ENCODE results near the gene HSF5.

GRCh38 chr17:58517928-58518609 is 29.9 kb upstream of the HSF5 start:
- 0 out of 2 replicates have a peak, but pooled peaks have one; percentile 42 for TF ChIP-seq POLR2A (IDR thresholded peaks at IDR 0.05; ENCODE audit: low read depth, low read length)
- TF ChIP-seq CTCF (conservative IDR thresholded peaks at IDR 0.05; ENCODE audit: low read depth, low read length), result no peak

All from IMR-90 (cell line).